K562 (cell line): ENCODE measurements around the gene FAM174C. TPM values are rescaled to one million over a fixed set of nuclear protein-coding genes. Genes with fewer than 3 reads are reported as not detected.

Experiments
- ATAC-seq: fragments of 200-7000 bp; cut with Tn5 transposase; 3 replicates; pipeline ENCODE4 v1.9.1; 2020; ENCODE audit warnings: moderate library complexity
- BruUV-seq: library from RNA; stranded (reverse); fragments of 400-500 nt; replicated peaks from 2 replicates; lab custom pipeline; 2021; lab: Mats Ljungman, UMichigan
- CTCF ChIA-PET: fragments of 300-600 bp; formaldehyde crosslinking; extraction: SDS; loops from one replicate; lab custom pipeline; 2021; ENCODE audit warnings: low intra/inter-chr PET ratio; lab: Yijun Ruan, JAX
- POLR2A ChIA-PET: fragments of 300-600, 350-650 bp; sonication (Branson Sonifier 250); formaldehyde crosslinking; extraction: SDS; loops from one replicate; lab custom pipeline; 2021; ENCODE audit warnings: antibody characterized with exemption, inconsistent platforms; lab: Yijun Ruan, JAX
- DNase-seq, 4 experiments: peaks; one replicate each; pipeline versions ENCODE4 v3.0.0 to v3.0.0-alpha.2; 2011 to 2018; ENCODE audit warnings: low spot score in 3 of 4, mixed read lengths in 3 of 4; ENCODE audit errors: extremely low read depth in 1 of 4
- FAIRE-seq: peaks from 2 replicates; lab custom pipeline; 2011; peaks lifted over from hg19 to GRCh38; lab: Jason Lieb, UNC
- H2AFZ ChIP-seq: 2 replicates; pipeline ENCODE4 v1.6.0; 2011; ENCODE audit warnings: low read depth, low read length, control low read depth, inconsistent platforms
- H3K27ac ChIP-seq: fragments of 200-600 bp; 3 replicates; pipeline ENCODE4 v1.8.0; 2011; ENCODE audit warnings: low read depth, mild to moderate bottlenecking, control low read depth, inconsistent platforms, low read length, moderate library complexity, mixed read lengths; ENCODE audit errors: extremely low read depth
- H3K27me3 ChIP-seq, 2 experiments: fragments of 300-600 bp in 1 of 2; 2 replicates in 1 of 2; 3 replicates in 1 of 2; pipeline versions ENCODE4 v1.6.0 to v1.8.0; 2011; ENCODE audit warnings: inconsistent platforms in 2 of 2, low read length in 2 of 2, mild to moderate bottlenecking in 1 of 2, mixed read lengths in 1 of 2, moderate library complexity in 1 of 2; ENCODE audit not compliant: control insufficient read depth in 2 of 2, insufficient read depth in 2 of 2
- H3K36me3 ChIP-seq: fragments of 300-600 bp; 3 replicates; pipeline ENCODE4 v1.8.0; 2011; ENCODE audit warnings: mild to moderate bottlenecking, low read length, inconsistent platforms; ENCODE audit not compliant: control insufficient read depth, insufficient read depth
- H3K4me1 ChIP-seq, 2 experiments: fragments of 200-600 bp in 1 of 2; replicated peaks in 1 of 2; 2 replicates in 1 of 2; 3 replicates in 1 of 2; pipeline versions ENCODE4 v1.5.1 to v1.8.0; 2011; ENCODE audit warnings: inconsistent platforms in 2 of 2, low read length in 2 of 2, mild to moderate bottlenecking in 1 of 2, mixed read lengths in 1 of 2, moderate library complexity in 1 of 2; ENCODE audit not compliant: control insufficient read depth in 2 of 2, insufficient read depth in 2 of 2
- H3K4me2 ChIP-seq: 2 replicates; pipeline ENCODE4 v1.6.1; 2011; ENCODE audit warnings: low read length, control low read depth, inconsistent platforms, mixed read lengths; ENCODE audit not compliant: insufficient read depth
- H3K4me3 ChIP-seq: fragments of 200-600 bp; sonication (generic), shearing (Covaris generic); 2 replicates; pipeline ENCODE4 v1.5.1; 2016; ENCODE audit warnings: control low read depth, inconsistent platforms
- H3K79me2 ChIP-seq: fragments of 200-600 bp; 3 replicates; pipeline ENCODE4 v1.8.0; 2011; ENCODE audit warnings: low read length, inconsistent platforms; ENCODE audit not compliant: control insufficient read depth, insufficient read depth
- H3K9ac ChIP-seq, 2 experiments: 2 replicates each; pipeline versions ENCODE4 v1.6.0 to v1.6.1; 2011; ENCODE audit warnings: low read depth in 2 of 2, low read length in 2 of 2, control low read depth in 1 of 2, inconsistent platforms in 1 of 2, mild to moderate bottlenecking in 1 of 2, mixed read lengths in 1 of 2; ENCODE audit not compliant: insufficient read depth in 1 of 2
- H3K9me1 ChIP-seq: one replicate; pipeline ENCODE4 v1.6.0; 2011; ENCODE audit warnings: inconsistent platforms, mild to moderate bottlenecking, low read length, moderate library complexity; ENCODE audit not compliant: control insufficient read depth, insufficient read depth
- H3K9me3 ChIP-seq: replicated peaks from 2 replicates; pipeline ENCODE4 v1.5.1; 2011; ENCODE audit warnings: low read depth, low read length, inconsistent platforms; ENCODE audit not compliant: control insufficient read depth, insufficient read depth
- H4K20me1 ChIP-seq: replicated peaks from 2 replicates; pipeline ENCODE4 v1.6.1; 2011; ENCODE audit warnings: low read length, inconsistent platforms, mixed read lengths; ENCODE audit not compliant: control insufficient read depth, insufficient read depth
- BHLHE40 ChIP-seq: IDR thresholded peaks from 2 replicates; pipeline ENCODE4 v1.6.1; 2011; ENCODE audit warnings: low read length, improper control_type of control experiment
- BRCA1 ChIP-seq, 2 experiments: fragments of 450-650 bp in 1 of 2; sonication (generic) in 1 of 2; formaldehyde crosslinking in 1 of 2; IDR thresholded peaks; 2 replicates each; pipeline versions ENCODE4 v1.5.0 to v1.6.1; 2017 to 2020; ENCODE audit warnings: mild to moderate bottlenecking in 1 of 2, missing genetic modification reagents in 1 of 2
- CREB1 ChIP-seq, 2 experiments: sonication (generic) in 1 of 2; formaldehyde crosslinking in 1 of 2; IDR thresholded peaks; 2 replicates each; pipeline versions ENCODE4 v1.6.1 to v1.8.0; 2012 to 2022; ENCODE audit warnings: inconsistent platforms in 1 of 2, mild to moderate bottlenecking in 1 of 2, missing genetic modification reagents in 1 of 2, moderate library complexity in 1 of 2
- FOXK2 ChIP-seq, 2 experiments: fragments of 450-650 bp; IDR thresholded peaks in 1 of 2; conservative IDR thresholded peaks in 1 of 2; 2 replicates each; pipeline ENCODE4 v1.6.1; 2016; ENCODE audit warnings: low read depth in 2 of 2, mild to moderate bottlenecking in 1 of 2
- FUS ChIP-seq: fragments of 200-400 bp; formaldehyde crosslinking; optimal IDR thresholded peaks from 2 replicates; pipeline ENCODE3; 2017; ENCODE audit warnings: low read depth, low read length
- KDM2B ChIP-seq: fragments of 250-450 bp; sonication (Bioruptor Pico); IDR thresholded peaks from 2 replicates; pipeline ENCODE4 v1.8.0; 2021; ENCODE audit warnings: mild to moderate bottlenecking, moderate library complexity
- KLF1 ChIP-seq: fragments of 450-650 bp; IDR thresholded peaks from 2 replicates; pipeline ENCODE4 v1.6.1; 2016; ENCODE audit warnings: missing genetic modification characterization, missing compliant biosample characterization
- LARP7 ChIP-seq: fragments of 450-650 bp; IDR thresholded peaks from 2 replicates; pipeline ENCODE4 v1.6.1; 2016
- POLR2A ChIP-seq: fragments of 450-650 bp; conservative IDR thresholded peaks from 2 replicates; pipeline ENCODE4 v1.6.1; 2016
- PTTG1 ChIP-seq: fragments of 450-650 bp; IDR thresholded peaks from 2 replicates; pipeline ENCODE4 v1.6.1; 2016; ENCODE audit warnings: low read depth, mild to moderate bottlenecking, missing genetic modification characterization, missing compliant biosample characterization
- ZFX ChIP-seq: sonication (generic); formaldehyde crosslinking; IDR thresholded peaks from 2 replicates; pipeline ENCODE4 v1.8.0; 2022; ENCODE audit warnings: mild to moderate bottlenecking, missing genetic modification reagents, moderate library complexity
- ZNF224 ChIP-seq: sonication (generic); formaldehyde crosslinking; IDR thresholded peaks from 2 replicates; pipeline ENCODE4 v1.8.0; 2022; ENCODE audit warnings: mild to moderate bottlenecking, missing genetic modification reagents
- ZNF274 ChIP-seq: IDR thresholded peaks from 2 replicates; pipeline ENCODE4 v1.6.1; 2011; ENCODE audit warnings: low read depth, mild to moderate bottlenecking, low read length, moderate library complexity, borderline replicate concordance
- ZNF778 ChIP-seq: fragments of 450-650 bp; formaldehyde crosslinking; IDR thresholded peaks from 2 replicates; pipeline ENCODE4 v1.4.0; 2020; ENCODE audit warnings: mild to moderate bottlenecking, moderate library complexity
- WGBS: fragments of 100-300 bp; shearing (Covaris generic); methylation state at CpG from one replicate; pipeline ENCODE4 v1.1.6; 2016; ENCODE audit warnings: low coverage, mixed read lengths; ENCODE audit not compliant: insufficient coverage; ENCODE audit errors: missing lambda C conversion rate; 5-methylcytosine and 5-hydroxymethylcytosine counted together
- in situ Hi-C: fragments of 300-500 bp; cut with MboI; formaldehyde crosslinking; loops from 4 replicates; pipeline ENCODE4 v1.15.0; 2018; ENCODE audit warnings: inconsistent platforms, mixed read lengths
- intact Hi-C: fragments of 100-400 bp; cut with micrococcal nuclease; formaldehyde crosslinking; loops from 2 replicates; pipeline ENCODE4 v1.14.2; 2022
- polyA plus RNA-seq, 8 experiments: library from polyadenylated mRNA; depleted of rRNA in 4 of 8; stranded (reverse) in 5 of 8; unstranded in 3 of 8; fragments of >200 nt; fragmentation: Nextera tagmentation in 2 of 8; fragmentation: Illumina TruSeq in 1 of 8; extraction: Ambion mirVana in 2 of 8; extraction: Trizol in 1 of 8; gene quantifications; 2 replicates each; pipeline versions ENCODE4 v1.2.1 to v1.2.3, GENCODE V29; 2011 to 2014; ENCODE audit warnings: inconsistent platforms in 1 of 8, missing spikeins in 1 of 8
- total RNA-seq, 7 experiments: library from RNA; depleted of rRNA in 6 of 7; stranded (reverse); fragments of >200 nt in 6 of 7; fragmentation: Illumina TruSeq in 2 of 7; extraction: Trizol in 2 of 7; gene quantifications; 2 replicates each; pipeline versions ENCODE4 v1.2.1 to v1.2.3, GENCODE V29; 2011 to 2021; ENCODE audit warnings: low replicate concordance in 1 of 7
- TF ChIP-seq, protein P1 (sequence below): sonication (generic); formaldehyde crosslinking; IDR thresholded peaks from 2 replicates; pipeline ENCODE4 v1.9.0; 2022; ENCODE audit warnings: mild to moderate bottlenecking, missing genetic modification reagents
- TF ChIP-seq, protein P2 (sequence below): fragments of 200-800 bp; sonication (Bioruptor generic); IDR thresholded peaks from 2 replicates; pipeline ENCODE4 v1.6.1; 2017; ENCODE audit warnings: missing genetic modification characterization, missing compliant biosample characterization
- TF ChIP-seq, protein P3 (sequence below): sonication (generic); formaldehyde crosslinking; IDR thresholded peaks from 2 replicates; pipeline ENCODE4 v1.9.0; 2022; ENCODE audit warnings: mild to moderate bottlenecking, missing genetic modification reagents
- TF ChIP-seq, protein P4 (sequence below): conservative IDR thresholded peaks from 2 replicates; pipeline ENCODE4 v1.6.1; 2011; ENCODE audit warnings: low read depth, mild to moderate bottlenecking, low read length; ENCODE audit not compliant: control insufficient read depth

The FAM174C gene
- total and polyA plus RNA-seq, 9 of the 15 experiments (the other 6 are each of a cell fraction or from before 2014, with no cell fraction given) = 0.66 to 89.6 (median 20.3) TPM

GRCh38 chr19:1324806-1325567, 49.7 kb downstream of the FAM174C start:
- POLR2A ChIA-PET = interaction anchor here (1.7 kb wide), 1 partner anchor 9 kb away, joined by 5 read pairs; no protein-coding TSS in a partner anchor
- CTCF ChIA-PET = interaction anchor here (0.6 kb wide), 1 partner anchor 48 kb away, joined by 3 read pairs; no protein-coding TSS in a partner anchor
- TF ChIP-seq KDM2B (CRISPR knock-in tag) = no peak
- TF ChIP-seq LARP7 = no peak
- no peak for TF ChIP-seq ZNF778 (CRISPR knock-in tag)
- peak; percentile 52; the same call in 1 of the 2 replicates for TF ChIP-seq POLR2A
- TF ChIP-seq, protein P1, sequence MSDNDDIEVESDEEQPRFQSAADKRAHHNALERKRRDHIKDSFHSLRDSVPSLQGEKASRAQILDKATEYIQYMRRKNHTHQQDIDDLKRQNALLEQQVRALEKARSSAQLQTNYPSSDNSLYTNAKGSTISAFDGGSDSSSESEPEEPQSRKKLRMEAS (CRISPR knock-in tag) = peak; percentile 59; the same call in 1 of the 2 replicates
- no peak for TF ChIP-seq ZNF224
- TF ChIP-seq ZNF274 = no peak
- peak; percentile 92 for TF ChIP-seq CREB1 (IDR thresholded peaks at IDR 0.05)
- peak; percentile 91 for TF ChIP-seq CREB1 (CRISPR knock-in tag; IDR thresholded peaks at IDR 0.05)
- peak; percentile 86 for TF ChIP-seq BHLHE40
- peak; percentile 89 for TF ChIP-seq ZFX (CRISPR knock-in tag)
- TF ChIP-seq, protein P2, sequence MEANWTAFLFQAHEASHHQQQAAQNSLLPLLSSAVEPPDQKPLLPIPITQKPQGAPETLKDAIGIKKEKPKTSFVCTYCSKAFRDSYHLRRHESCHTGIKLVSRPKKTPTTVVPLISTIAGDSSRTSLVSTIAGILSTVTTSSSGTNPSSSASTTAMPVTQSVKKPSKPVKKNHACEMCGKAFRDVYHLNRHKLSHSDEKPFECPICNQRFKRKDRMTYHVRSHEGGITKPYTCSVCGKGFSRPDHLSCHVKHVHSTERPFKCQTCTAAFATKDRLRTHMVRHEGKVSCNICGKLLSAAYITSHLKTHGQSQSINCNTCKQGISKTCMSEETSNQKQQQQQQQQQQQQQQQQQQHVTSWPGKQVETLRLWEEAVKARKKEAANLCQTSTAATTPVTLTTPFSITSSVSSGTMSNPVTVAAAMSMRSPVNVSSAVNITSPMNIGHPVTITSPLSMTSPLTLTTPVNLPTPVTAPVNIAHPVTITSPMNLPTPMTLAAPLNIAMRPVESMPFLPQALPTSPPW (CRISPR knock-in tag) = peak; percentile 83
- 0 out of 4 replicates have a peak, but pooled peaks of 1 of the 2 experiments have one; percentile 21 for TF ChIP-seq FOXK2 (conservative IDR thresholded peaks at IDR 0.05 in 1 of 2, IDR thresholded peaks at IDR 0.05 in 1 of 2; ENCODE audit: low read depth in 2 of 2)
- 0 out of 2 replicates have a peak, but pooled peaks have one; percentile 27 for TF ChIP-seq KLF1 (tag)
- TF ChIP-seq, protein P3, sequence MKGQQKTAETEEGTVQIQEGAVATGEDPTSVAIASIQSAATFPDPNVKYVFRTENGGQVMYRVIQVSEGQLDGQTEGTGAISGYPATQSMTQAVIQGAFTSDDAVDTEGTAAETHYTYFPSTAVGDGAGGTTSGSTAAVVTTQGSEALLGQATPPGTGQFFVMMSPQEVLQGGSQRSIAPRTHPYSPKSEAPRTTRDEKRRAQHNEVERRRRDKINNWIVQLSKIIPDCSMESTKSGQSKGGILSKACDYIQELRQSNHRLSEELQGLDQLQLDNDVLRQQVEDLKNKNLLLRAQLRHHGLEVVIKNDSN (CRISPR knock-in tag) = no peak
- TF ChIP-seq PTTG1 (tag) = no peak
- TF ChIP-seq FUS = no peak
- TF ChIP-seq, protein P4, sequence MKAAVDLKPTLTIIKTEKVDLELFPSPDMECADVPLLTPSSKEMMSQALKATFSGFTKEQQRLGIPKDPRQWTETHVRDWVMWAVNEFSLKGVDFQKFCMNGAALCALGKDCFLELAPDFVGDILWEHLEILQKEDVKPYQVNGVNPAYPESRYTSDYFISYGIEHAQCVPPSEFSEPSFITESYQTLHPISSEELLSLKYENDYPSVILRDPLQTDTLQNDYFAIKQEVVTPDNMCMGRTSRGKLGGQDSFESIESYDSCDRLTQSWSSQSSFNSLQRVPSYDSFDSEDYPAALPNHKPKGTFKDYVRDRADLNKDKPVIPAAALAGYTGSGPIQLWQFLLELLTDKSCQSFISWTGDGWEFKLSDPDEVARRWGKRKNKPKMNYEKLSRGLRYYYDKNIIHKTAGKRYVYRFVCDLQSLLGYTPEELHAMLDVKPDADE = 0 out of 2 replicates have a peak, but pooled peaks have one; percentile 31
- TF ChIP-seq BRCA1 (IDR thresholded peaks at IDR 0.05) = no peak
- TF ChIP-seq BRCA1 (CRISPR knock-in tag; IDR thresholded peaks at IDR 0.05) = no peak

More at GRCh38 chr19:1324806-1325567, 49.7 kb downstream of the FAM174C start:
- H3K4me1 ChIP-seq = peaks cover 5 to 52% of the 10 kb centered on the region in 2 experiments
- peak overlapping the region; percentile 58; the same call in 1 of the 3 replicates for H3K27ac ChIP-seq
- in situ Hi-C loops (no loop called here), intact Hi-C loops (no loop called here)
- H3K27me3 ChIP-seq = no peaks in the 10 kb centered on the region
- H3K79me2 ChIP-seq = no peaks in the 10 kb centered on the region
- peak overlapping the region; percentile 39 for H3K4me3 ChIP-seq
- FAIRE-seq (peak; percentile 35), DNase-seq (peak; percentile 80 to 88 (median 87)), ATAC-seq (peak; percentile 92)
- no peaks in the 10 kb centered on the region for H4K20me1 ChIP-seq
- peak overlapping the region; percentile 93 for H2AFZ ChIP-seq
- no peaks in the 10 kb centered on the region for H3K36me3 ChIP-seq
- peak overlapping the region; percentile 57 to 90 for H3K9ac ChIP-seq
- H3K4me2 ChIP-seq = peak overlapping the region; percentile 66
- WGBS = 2% methylated on average over 49 of the region's 66 CpGs
- BruUV-seq = TSS peak; percentile 85
- no peaks in the 10 kb centered on the region for H3K9me3 ChIP-seq
- H3K9me1 ChIP-seq = peaks cover 3% of the 10 kb centered on the region
